ENCODE results near the gene BPGM.

BPGM gene

GRCh38 chr7:134710854-134711624 lies 64.4 kb downstream of the BPGM start:
- CTCF ChIA-PET, result interaction anchor here (0.7 kb wide), 1 partner anchor 79 kb away, joined by 3 read pairs; no protein-coding TSS in a partner anchor
- no peak for TF ChIP-seq ZFP37 (tag by site-specific recombination; IDR thresholded peaks at IDR 0.05)
- no peak for TF ChIP-seq ZFHX2 (tag by site-specific recombination; conservative IDR thresholded peaks at IDR 0.05)
- peak; percentile 88 for TF ChIP-seq TCF7L2 (IDR thresholded peaks at IDR 0.05; ENCODE audit: borderline replicate concordance, low read depth, low read length)
- no peak for TF ChIP-seq ZNF747 (tag by site-specific recombination; IDR thresholded peaks at IDR 0.05)
- Histone ChIP-seq H3K9me3 (ENCODE audit: control insufficient read depth, insufficient read depth, low read depth, low read length) (no peaks in the 10 kb centered on the region), H3K36me3 (ENCODE audit: control insufficient read depth in 2 of 2, insufficient read depth in 1 of 2, low read length in 2 of 2) (no peaks in the 10 kb centered on the region), H3K27ac (ENCODE audit: extremely low read depth, low read depth, low read length) (no peak overlapping the region), H3K4me3 (ENCODE audit: low read depth, low read length) (no peak overlapping the region), H3K4me1 (ENCODE audit: control insufficient read depth, insufficient read depth, low read length) (no peaks in the 10 kb centered on the region)
- POLR2A ChIA-PET, result no interaction called here

- Histone ChIP-seq H3K4me1 (ENCODE audit: control insufficient read depth, insufficient read depth, low read length) (no peaks in the 10 kb centered on the region), H3K36me3 (ENCODE audit: control insufficient read depth in 2 of 2, insufficient read depth in 1 of 2, low read length in 2 of 2) (no peaks in the 10 kb centered on the region), H3K9me3 (ENCODE audit: control insufficient read depth, insufficient read depth, low read depth, low read length) (no peaks in the 10 kb centered on the region), H3K4me3 (ENCODE audit: low read depth, low read length) (no peak overlapping the region), H3K27ac (ENCODE audit: extremely low read depth, low read depth, low read length) (no peak overlapping the region)
- TF ChIP-seq ZNF623 (tag by site-specific recombination; IDR thresholded peaks at IDR 0.05), result no peak
- no peak for TF ChIP-seq ZNF239 (tag by site-specific recombination; IDR thresholded peaks at IDR 0.05)
- no peak for TF ChIP-seq ATF2 (tag by site-specific recombination; IDR thresholded peaks at IDR 0.05; ENCODE audit: low read depth)
- no peak for TF ChIP-seq ZNF19 (tag by site-specific recombination; IDR thresholded peaks at IDR 0.05; ENCODE audit: low read depth)
- no peak for TF ChIP-seq ZBTB44 (tag by site-specific recombination; IDR thresholded peaks at IDR 0.05)
- TF ChIP-seq YY2 (tag by site-specific recombination; IDR thresholded peaks at IDR 0.05), result no peak
- TF ChIP-seq PRDM4 (tag by site-specific recombination; IDR thresholded peaks at IDR 0.05), result no peak
- TF ChIP-seq TRIM28 (IDR thresholded peaks at IDR 0.05; ENCODE audit: borderline replicate concordance, low read length), result no peak
- TF ChIP-seq ZNF707 (tag by site-specific recombination; IDR thresholded peaks at IDR 0.05), result no peak
- TF ChIP-seq ZSCAN23 (tag by site-specific recombination; IDR thresholded peaks at IDR 0.05), result no peak
- CTCF ChIA-PET, result interaction anchor here (0.7 kb wide), 1 partner anchor 258 kb away, joined by 4 read pairs; no protein-coding TSS in a partner anchor
- POLR2A ChIA-PET, result no interaction called here
Measured at GRCh38 chr7:134712196-134712595, 65.5 kb downstream of the BPGM start.

GRCh38 chr7:134714470-134715205 lies 68.0 kb downstream of the BPGM start:
- ChIA-PET CTCF (interaction anchor here (0.6 to 3.3 kb wide), 4 partner anchors 10 to 240 kb away, joined by 3 to 21 read pairs (median 3); no protein-coding TSS in a partner anchor), POLR2A (no interaction called here)
- Histone ChIP-seq H3K4me1 (ENCODE audit: control insufficient read depth, insufficient read depth, low read length) (no peaks in the 10 kb centered on the region), H3K4me3 (ENCODE audit: low read depth, low read length) (no peak overlapping the region), H3K36me3 (ENCODE audit: control insufficient read depth in 2 of 2, insufficient read depth in 1 of 2, low read length in 2 of 2) (no peaks in the 10 kb centered on the region), H3K27ac (ENCODE audit: extremely low read depth, low read depth, low read length) (no peak overlapping the region), H3K9me3 (ENCODE audit: control insufficient read depth, insufficient read depth, low read depth, low read length) (no peaks in the 10 kb centered on the region)
- TF ChIP-seq ZNF114 (tag by site-specific recombination; IDR thresholded peaks at IDR 0.05) (no peak), PATZ1 (tag by site-specific recombination; IDR thresholded peaks at IDR 0.05) (no peak), ZBTB21 (tag by site-specific recombination; IDR thresholded peaks at IDR 0.05) (no peak), ZBTB6 (tag by site-specific recombination; IDR thresholded peaks at IDR 0.05) (no peak)

All from HEK293 (cell line).